Trophoblast cell (in vitro differentiated cells and primary cell): ENCODE results near the gene MIEF1.

Experiments
- DNase-seq, 2 donors: peaks; one replicate each; pipeline ENCODE4 v3.0.0-alpha.2; 2016
- H2AFZ ChIP-seq: 2 replicates; pipeline ENCODE4 v1.6.1; 2013; ENCODE audit warnings: low read length, moderate library complexity, mild to moderate bottlenecking; ENCODE audit not compliant: insufficient read depth, poor library complexity
- H2AK5ac ChIP-seq: 2 replicates; pipeline ENCODE4 v1.6.1; 2013; ENCODE audit warnings: mild to moderate bottlenecking, low read length
- H2BK120ac ChIP-seq: 2 replicates; pipeline ENCODE4 v1.6.1; 2013; ENCODE audit warnings: low read length, mild to moderate bottlenecking, moderate library complexity; ENCODE audit not compliant: insufficient read depth, poor library complexity
- H2BK12ac ChIP-seq: 2 replicates; pipeline ENCODE4 v1.6.1; 2013; ENCODE audit warnings: mild to moderate bottlenecking, low read length, moderate library complexity
- H2BK5ac ChIP-seq: 2 replicates; pipeline ENCODE4 v1.6.1; 2013; ENCODE audit warnings: low read length, low read depth, moderate library complexity, mild to moderate bottlenecking; ENCODE audit not compliant: poor library complexity
- H3K14ac ChIP-seq: 2 replicates; pipeline ENCODE4 v1.6.1; 2013; ENCODE audit warnings: mild to moderate bottlenecking, low read length
- H3K18ac ChIP-seq: 2 replicates; pipeline ENCODE4 v1.6.1; 2013; ENCODE audit warnings: mild to moderate bottlenecking, low read length
- H3K23ac ChIP-seq: 2 replicates; pipeline ENCODE4 v1.6.1; 2013; ENCODE audit warnings: low read length
- H3K27ac ChIP-seq: 2 replicates; pipeline ENCODE4 v1.5.1; 2013; ENCODE audit warnings: low read depth, mild to moderate bottlenecking, inconsistent platforms, low read length, moderate library complexity
- H3K27me3 ChIP-seq: 2 replicates; pipeline ENCODE4 v1.6.1; 2013; ENCODE audit warnings: inconsistent platforms, mild to moderate bottlenecking, low read length, moderate library complexity; ENCODE audit not compliant: insufficient read depth
- H3K36me3 ChIP-seq, 2 experiments: 1 replicate in 1 of 2; 2 replicates in 1 of 2; pipeline ENCODE4 v1.6.1; 2013; ENCODE audit warnings: low read length in 2 of 2, mild to moderate bottlenecking in 2 of 2, moderate library complexity in 1 of 2; ENCODE audit not compliant: insufficient read depth in 2 of 2, control insufficient read depth in 1 of 2
- H3K4ac ChIP-seq: 2 replicates; pipeline ENCODE4 v1.6.1; 2013; ENCODE audit warnings: low read depth, mild to moderate bottlenecking, low read length, moderate library complexity
- H3K4me1 ChIP-seq, 2 experiments: 1 replicate in 1 of 2; 2 replicates in 1 of 2; pipeline ENCODE4 v1.6.1; 2013; ENCODE audit warnings: low read length in 2 of 2, mild to moderate bottlenecking in 2 of 2, moderate library complexity in 1 of 2; ENCODE audit not compliant: insufficient read depth in 2 of 2, control insufficient read depth in 1 of 2
- H3K4me2 ChIP-seq: 2 replicates; pipeline ENCODE4 v1.6.1; 2013; ENCODE audit warnings: inconsistent platforms, mild to moderate bottlenecking, low read length, moderate library complexity
- H3K4me3 ChIP-seq: 2 replicates; pipeline ENCODE4 v1.5.1; 2013; ENCODE audit warnings: mild to moderate bottlenecking, low read depth, low read length, inconsistent platforms
- H3K79me1 ChIP-seq: one replicate; pipeline ENCODE4 v1.6.1; 2013; ENCODE audit warnings: low read length
- H3K79me2 ChIP-seq: 2 replicates; pipeline ENCODE4 v1.6.1; 2013; ENCODE audit warnings: low read length, mild to moderate bottlenecking; ENCODE audit not compliant: control insufficient read depth, insufficient read depth, poor library complexity
- H3K9ac ChIP-seq: 2 replicates; pipeline ENCODE4 v1.6.1; 2013; ENCODE audit warnings: mild to moderate bottlenecking, low read length
- H3K9me3 ChIP-seq: 2 replicates; pipeline ENCODE4 v1.6.1; 2013; ENCODE audit warnings: low read depth, mild to moderate bottlenecking, control low read depth, inconsistent platforms, low read length; ENCODE audit not compliant: insufficient read depth
- H4K12ac ChIP-seq: 2 replicates; pipeline ENCODE4 v1.6.1; 2013; ENCODE audit warnings: low read depth, mild to moderate bottlenecking, low read length, moderate library complexity
- H4K8ac ChIP-seq: 2 replicates; pipeline ENCODE4 v1.6.1; 2013; ENCODE audit warnings: low read depth, mild to moderate bottlenecking, low read length, moderate library complexity
- H4K91ac ChIP-seq: one replicate; pipeline ENCODE4 v1.6.1; 2013; ENCODE audit warnings: low read depth, mild to moderate bottlenecking, low read length, moderate library complexity
- WGBS: extraction: QIAGEN DNeasy Blood & Tissue Kit; methylation state at CpG from one replicate; pipeline ENCODE4 v1.1.7; 2013; ENCODE audit warnings: missing lambda C conversion rate; ENCODE audit not compliant: insufficient read length, insufficient coverage; ENCODE audit errors: extremely low coverage; 5-methylcytosine and 5-hydroxymethylcytosine counted together

Gene MIEF1

GRCh38 chr22:39482768-39483167 lies 19.3 kb upstream of the MIEF1 start:
- Histone ChIP-seq H3K27me3 (no peaks in the 10 kb centered on the region), H3K14ac (no peak overlapping the region), H3K9me3 (no peaks in the 10 kb centered on the region), H3K4me3 (no peak overlapping the region), H4K91ac (no peak overlapping the region), H3K4me2 (no peak overlapping the region), H2BK120ac (no peak overlapping the region), H3K27ac (no peak overlapping the region), H4K8ac (no peak overlapping the region), H3K18ac (no peak overlapping the region), H3K79me1 (no peaks in the 10 kb centered on the region), H3K79me2 (no peaks in the 10 kb centered on the region), H3K23ac (no peak overlapping the region), H3K4me1 (no peaks in the 10 kb centered on the region), H2AFZ (no peak overlapping the region), H3K36me3 (peaks cover 7 to 9% of the 10 kb centered on the region in 2 experiments), H3K9ac (no peak overlapping the region), H3K4ac (no peak overlapping the region), H2BK5ac (no peak overlapping the region), H2AK5ac (no peak overlapping the region), H4K12ac (no peak overlapping the region), H2BK12ac (no peak overlapping the region)
- WGBS = no CpG with 5 or more reads among the region's 3 CpGs
- DNase-seq = no peak

GRCh38 chr22:39486951-39487825 lies 14.9 kb upstream of the MIEF1 start:
- no peak overlapping the region for H3K23ac ChIP-seq
- no peak overlapping the region for H3K4me2 ChIP-seq
- no peak overlapping the region for H4K8ac ChIP-seq
- H4K12ac ChIP-seq = no peak overlapping the region
- no peaks in the 10 kb centered on the region for H3K79me2 ChIP-seq
- H2BK12ac ChIP-seq = no peak overlapping the region
- H4K91ac ChIP-seq = no peak overlapping the region
- no peak overlapping the region for H2BK120ac ChIP-seq
- no peak overlapping the region for H3K14ac ChIP-seq
- H2AFZ ChIP-seq = no peak overlapping the region
- H3K27me3 ChIP-seq = no peaks in the 10 kb centered on the region
- DNase-seq = no peak
- no peak overlapping the region for H3K18ac ChIP-seq
- WGBS = no CpG with 5 or more reads among the region's 45 CpGs
- H3K4ac ChIP-seq = no peak overlapping the region
- no peaks in the 10 kb centered on the region for H3K4me1 ChIP-seq
- H3K4me3 ChIP-seq = no peak overlapping the region
- H3K36me3 ChIP-seq = peaks cover 12 to 24% of the 10 kb centered on the region in 2 experiments
- no peak overlapping the region for H2BK5ac ChIP-seq
- H3K9me3 ChIP-seq = peaks cover 3% of the 10 kb centered on the region
- H3K79me1 ChIP-seq = no peaks in the 10 kb centered on the region
- no peak overlapping the region for H3K27ac ChIP-seq
- H2AK5ac ChIP-seq = no peak overlapping the region
- H3K9ac ChIP-seq = no peak overlapping the region

- H2BK5ac ChIP-seq = no peak overlapping the region
- H3K4me2 ChIP-seq = no peak overlapping the region
- H2BK12ac ChIP-seq = no peak overlapping the region
- H3K23ac ChIP-seq = no peak overlapping the region
- H3K4ac ChIP-seq = no peak overlapping the region
- H4K8ac ChIP-seq = no peak overlapping the region
- no peak overlapping the region for H2AK5ac ChIP-seq
- H3K18ac ChIP-seq = no peak overlapping the region
- no peak overlapping the region for H3K14ac ChIP-seq
- H3K27me3 ChIP-seq = no peaks in the 10 kb centered on the region
- DNase-seq = no peak
- H3K9me3 ChIP-seq = peaks cover 3% of the 10 kb centered on the region
- H4K91ac ChIP-seq = no peak overlapping the region
- no peak overlapping the region for H4K12ac ChIP-seq
- no peak overlapping the region for H2BK120ac ChIP-seq
- no peaks in the 10 kb centered on the region for H3K4me1 ChIP-seq
- no CpG with 5 or more reads among the region's 70 CpGs for WGBS
- H2AFZ ChIP-seq = no peak overlapping the region
- H3K79me1 ChIP-seq = no peaks in the 10 kb centered on the region
- no peak overlapping the region for H3K27ac ChIP-seq
- H3K4me3 ChIP-seq = no peak overlapping the region
- no peak overlapping the region for H3K9ac ChIP-seq
- H3K79me2 ChIP-seq = no peaks in the 10 kb centered on the region
- H3K36me3 ChIP-seq = peaks cover 12 to 20% of the 10 kb centered on the region in 2 experiments
Measured at GRCh38 chr22:39487826-39488520, 14.1 kb upstream of the MIEF1 start.

GRCh38 chr22:39488563-39489083 lies 13.5 kb upstream of the MIEF1 start:
- WGBS = no CpG with 5 or more reads among the region's 39 CpGs
- no peak overlapping the region for H2BK5ac ChIP-seq
- H3K4ac ChIP-seq = no peak overlapping the region
- DNase-seq = no peak
- no peak overlapping the region for H3K14ac ChIP-seq
- H3K4me1 ChIP-seq = peaks cover 0 to 2% of the 10 kb centered on the region in 2 experiments
- no peak overlapping the region for H2BK120ac ChIP-seq
- no peak overlapping the region for H3K4me2 ChIP-seq
- no peak overlapping the region for H4K12ac ChIP-seq
- peaks cover 3% of the 10 kb centered on the region for H3K9me3 ChIP-seq
- no peaks in the 10 kb centered on the region for H3K79me1 ChIP-seq
- no peak overlapping the region for H3K4me3 ChIP-seq
- no peak overlapping the region for H4K8ac ChIP-seq
- no peak overlapping the region for H4K91ac ChIP-seq
- H2BK12ac ChIP-seq = no peak overlapping the region
- no peak overlapping the region for H2AFZ ChIP-seq
- no peak overlapping the region for H2AK5ac ChIP-seq
- no peak overlapping the region for H3K27ac ChIP-seq
- H3K36me3 ChIP-seq = peaks cover 12 to 20% of the 10 kb centered on the region in 2 experiments
- H3K9ac ChIP-seq = no peak overlapping the region
- no peak overlapping the region for H3K23ac ChIP-seq
- no peak overlapping the region for H3K18ac ChIP-seq
- no peaks in the 10 kb centered on the region for H3K79me2 ChIP-seq
- no peaks in the 10 kb centered on the region for H3K27me3 ChIP-seq
